Suprapubic skin (tissue), 4 donors: ENCODE results near the gene TUBA1A.
"Not testable (repeated sequence)": the region's sequence is repeated elsewhere in the genome, so short reads cannot be mapped to it uniquely, and the experiment has no call there.

ENCODE experiments used
- EP300 ChIP-seq: sonication (generic); formaldehyde crosslinking; IDR thresholded peaks from one replicate; pipeline ENCODE4 v1.6.1; 2017; ENCODE audit warnings: antibody characterized with exemption
- POLR2A ChIP-seq, 2 donors: fragments of 450-650 bp; IDR thresholded peaks; one replicate each; pipeline ENCODE4 v1.6.1; 2017; ENCODE audit warnings: antibody characterized with exemption in 2 of 2, mild to moderate bottlenecking in 2 of 2, moderate library complexity in 2 of 2
- POLR2AphosphoS5 ChIP-seq, 3 donors: sonication (generic); formaldehyde crosslinking; IDR thresholded peaks; one replicate each; pipeline ENCODE4 v1.6.1; 2017; ENCODE audit warnings: antibody characterized with exemption in 3 of 3
- TF ChIP-seq, protein P1 (sequence below), 2 donors: fragments of 200-600 bp in 1 of 2; fragments of 450-650 bp in 1 of 2; sonication (generic) in 1 of 2; IDR thresholded peaks; one replicate each; pipeline ENCODE4 v1.5.1; 2016 to 2019; ENCODE audit warnings: antibody characterized with exemption in 2 of 2, mild to moderate bottlenecking in 1 of 2, moderate library complexity in 1 of 2

DNA sequence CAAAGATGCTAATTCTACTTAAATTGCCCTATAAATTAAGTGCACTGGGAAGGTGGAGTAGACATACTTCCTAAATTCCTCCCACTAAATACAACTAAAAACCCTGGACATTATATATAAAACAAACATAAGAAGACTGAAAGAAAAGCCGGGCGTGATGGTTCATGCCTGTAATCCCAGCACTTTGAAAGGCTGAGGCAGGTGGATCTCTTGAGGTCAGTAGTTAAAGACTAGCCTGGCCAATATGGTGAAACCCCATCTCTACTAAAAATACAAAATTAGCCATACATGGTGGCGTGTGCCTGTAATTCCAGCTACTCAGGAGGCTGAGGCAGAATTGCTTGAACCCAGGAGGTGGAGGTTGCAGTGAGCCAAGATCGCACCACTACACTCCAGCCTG, 27.0 kb downstream of the TUBA1A start:
- TF ChIP-seq, protein P1, sequence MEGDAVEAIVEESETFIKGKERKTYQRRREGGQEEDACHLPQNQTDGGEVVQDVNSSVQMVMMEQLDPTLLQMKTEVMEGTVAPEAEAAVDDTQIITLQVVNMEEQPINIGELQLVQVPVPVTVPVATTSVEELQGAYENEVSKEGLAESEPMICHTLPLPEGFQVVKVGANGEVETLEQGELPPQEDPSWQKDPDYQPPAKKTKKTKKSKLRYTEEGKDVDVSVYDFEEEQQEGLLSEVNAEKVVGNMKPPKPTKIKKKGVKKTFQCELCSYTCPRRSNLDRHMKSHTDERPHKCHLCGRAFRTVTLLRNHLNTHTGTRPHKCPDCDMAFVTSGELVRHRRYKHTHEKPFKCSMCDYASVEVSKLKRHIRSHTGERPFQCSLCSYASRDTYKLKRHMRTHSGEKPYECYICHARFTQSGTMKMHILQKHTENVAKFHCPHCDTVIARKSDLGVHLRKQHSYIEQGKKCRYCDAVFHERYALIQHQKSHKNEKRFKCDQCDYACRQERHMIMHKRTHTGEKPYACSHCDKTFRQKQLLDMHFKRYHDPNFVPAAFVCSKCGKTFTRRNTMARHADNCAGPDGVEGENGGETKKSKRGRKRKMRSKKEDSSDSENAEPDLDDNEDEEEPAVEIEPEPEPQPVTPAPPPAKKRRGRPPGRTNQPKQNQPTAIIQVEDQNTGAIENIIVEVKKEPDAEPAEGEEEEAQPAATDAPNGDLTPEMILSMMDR (IDR thresholded peaks at IDR 0.05), result not testable (repeated sequence)
- TF ChIP-seq POLR2AphosphoS5 (IDR thresholded peaks at IDR 0.05); POLR2A (IDR thresholded peaks at IDR 0.05); EP300: not testable (repeated sequence)
